Measurements from ENCODE around the gene NELL2. TPM values are rescaled to one million over a fixed set of nuclear protein-coding genes. Genes with fewer than 3 reads are reported as not detected.

Gene NELL2
- polyA plus RNA-seq, 3 donors: 0.09 to 0.98 (median 0.39) TPM

GRCh38 chr12:44889926-44890325 is 13.8 kb upstream of the NELL2 start:
- Mint-ChIP-seq H3K4me3 (no peak overlapping the region), H3K36me3 (no peaks in the 10 kb centered on the region), H3K27ac (no peak overlapping the region), H3K9me3 (peaks cover 0 to 10% (median 0%) of the 10 kb centered on the region in 7 donors), H3K4me1 (no peaks in the 10 kb centered on the region), H3K27me3 (ENCODE audit: low read depth in 3 of 3) (no peaks in the 10 kb centered on the region)
- no peaks in the 10 kb centered on the region for H3K79me2 ChIP-seq (ENCODE audit: insufficient read depth, low read length)
- no peak for TF ChIP-seq CTCF (IDR thresholded peaks at IDR 0.05)
- H3K9ac ChIP-seq (ENCODE audit: insufficient read depth, low read length, poor library complexity, severe bottlenecking): no peak overlapping the region
- H3K4me3 ChIP-seq (replicated peaks in 1 of 3; ENCODE audit: low read depth in 2 of 3, low read length in 3 of 3): no peak overlapping the region
- no CpG with 5 or more reads among the region's 3 CpGs for WGBS (ENCODE audit: insufficient coverage)
- no peaks in the 10 kb centered on the region for H4K20me1 ChIP-seq (ENCODE audit: insufficient read depth, low read length)
- no peaks in the 10 kb centered on the region for H3K36me3 ChIP-seq (replicated peaks in 1 of 2; ENCODE audit: control insufficient read depth in 1 of 2, insufficient read depth in 2 of 2, low read length in 2 of 2)
- H3K4me1 ChIP-seq (ENCODE audit: control insufficient read depth in 1 of 2, insufficient read depth in 2 of 2, low read length in 2 of 2): no peaks in the 10 kb centered on the region
- no peak overlapping the region for H2AFZ ChIP-seq (ENCODE audit: insufficient read depth, low read depth, low read length, poor library complexity, severe bottlenecking)
- H3K4me2 ChIP-seq (replicated peaks; ENCODE audit: extremely low read depth, low read length, poor library complexity, severe bottlenecking): no peak overlapping the region
- H3K27ac ChIP-seq (ENCODE audit: low read depth in 1 of 2, low read length in 2 of 2): no peak overlapping the region
- DNase-seq: no peak
- intact Hi-C loops (cut with micrococcal nuclease): no loop called here
- no peaks in the 10 kb centered on the region for H3K9me3 ChIP-seq (replicated peaks in 1 of 2; ENCODE audit: control insufficient read depth in 1 of 2, insufficient read depth in 1 of 2, low read length in 2 of 2)
- no peaks in the 10 kb centered on the region for H3K27me3 ChIP-seq (ENCODE audit: control insufficient read depth in 2 of 2, insufficient read depth in 2 of 2, low read length in 2 of 2)

- no peak for TF ChIP-seq CTCF (IDR thresholded peaks at IDR 0.05)
- H3K9ac ChIP-seq (ENCODE audit: insufficient read depth, low read length, poor library complexity, severe bottlenecking): no peak overlapping the region
- peaks cover 0 to 10% (median 0%) of the 10 kb centered on the region in 7 donors for H3K9me3 Mint-ChIP-seq
- H3K4me3 ChIP-seq (replicated peaks in 1 of 3; ENCODE audit: low read depth in 2 of 3, low read length in 3 of 3): no peak overlapping the region
- H3K36me3 ChIP-seq (replicated peaks in 1 of 2; ENCODE audit: control insufficient read depth in 1 of 2, insufficient read depth in 2 of 2, low read length in 2 of 2): no peaks in the 10 kb centered on the region
- no peaks in the 10 kb centered on the region for H3K4me1 Mint-ChIP-seq
- no peaks in the 10 kb centered on the region for H3K36me3 Mint-ChIP-seq
- no peak overlapping the region for H3K27ac ChIP-seq (ENCODE audit: low read depth in 1 of 2, low read length in 2 of 2)
- H2AFZ ChIP-seq (ENCODE audit: insufficient read depth, low read depth, low read length, poor library complexity, severe bottlenecking): no peak overlapping the region
- no peak overlapping the region for H3K4me2 ChIP-seq (replicated peaks; ENCODE audit: extremely low read depth, low read length, poor library complexity, severe bottlenecking)
- H3K4me1 ChIP-seq (ENCODE audit: control insufficient read depth in 1 of 2, insufficient read depth in 2 of 2, low read length in 2 of 2): no peaks in the 10 kb centered on the region
- no CpG with 5 or more reads among the region's 3 CpGs for WGBS (ENCODE audit: insufficient coverage)
- H3K79me2 ChIP-seq (ENCODE audit: insufficient read depth, low read length): no peaks in the 10 kb centered on the region
- no peaks in the 10 kb centered on the region for H4K20me1 ChIP-seq (ENCODE audit: insufficient read depth, low read length)
- no peak for DNase-seq
- intact Hi-C loops (cut with micrococcal nuclease): no loop called here
- no peak overlapping the region for H3K27ac Mint-ChIP-seq
- H3K27me3 Mint-ChIP-seq (ENCODE audit: low read depth in 3 of 3): no peaks in the 10 kb centered on the region
- H3K27me3 ChIP-seq (ENCODE audit: control insufficient read depth in 2 of 2, insufficient read depth in 2 of 2, low read length in 2 of 2): no peaks in the 10 kb centered on the region
- H3K9me3 ChIP-seq (replicated peaks in 1 of 2; ENCODE audit: control insufficient read depth in 1 of 2, insufficient read depth in 1 of 2, low read length in 2 of 2): no peaks in the 10 kb centered on the region
- no peak overlapping the region for H3K4me3 Mint-ChIP-seq
Measured at GRCh38 chr12:44889162-44889561, 13.0 kb upstream of the NELL2 start.

Data from CD14-positive monocyte (primary cell).